NCI-H128 (cell line): Measurements from ENCODE around the gene FAM89A.
"Not testable (repeated sequence)": the region's sequence is repeated elsewhere in the genome, so short reads cannot be mapped to it uniquely, and the experiment has no call there.

Experiments
- DNase-seq: peaks from one replicate; lab custom pipeline; 2025; ENCODE audit not compliant: unreplicated experiment; lab: John Stamatoyannopoulos, UW

Gene FAM89A

GRCh38 chr1:231035799-231036198, 4.3 kb downstream of the FAM89A start:
- no peak for DNase-seq

GRCh38 chr1:231032963-231033362, 7.1 kb downstream of the FAM89A start:
- DNase-seq: no peak

- no peak for DNase-seq
Measured at GRCh38 chr1:231029841-231030240, 10.2 kb downstream of the FAM89A start.

- DNase-seq: not testable (repeated sequence)
Measured at GRCh38 chr1:231029247-231029646, 10.8 kb downstream of the FAM89A start.

DNA sequence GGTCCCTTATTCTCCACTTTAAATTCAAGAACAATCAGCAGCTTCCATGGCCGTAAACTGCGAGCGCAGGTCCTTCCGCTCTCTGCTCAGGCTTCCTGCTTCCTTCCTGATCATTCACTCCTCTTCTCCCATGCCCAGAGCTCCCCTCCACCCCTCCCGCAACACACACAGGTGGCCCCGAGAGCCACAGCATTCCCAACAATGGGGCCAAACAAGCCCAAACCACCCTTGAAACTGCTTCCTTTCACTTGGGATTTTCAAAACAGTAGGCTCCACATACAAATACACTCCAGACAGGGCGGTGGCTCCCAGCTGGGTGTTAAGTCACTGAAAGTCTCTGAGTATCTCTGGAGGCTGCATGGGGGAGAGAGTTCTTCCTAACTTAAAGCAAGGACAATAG, 11.4 kb downstream of the FAM89A start:
- no peak for DNase-seq

DNA sequence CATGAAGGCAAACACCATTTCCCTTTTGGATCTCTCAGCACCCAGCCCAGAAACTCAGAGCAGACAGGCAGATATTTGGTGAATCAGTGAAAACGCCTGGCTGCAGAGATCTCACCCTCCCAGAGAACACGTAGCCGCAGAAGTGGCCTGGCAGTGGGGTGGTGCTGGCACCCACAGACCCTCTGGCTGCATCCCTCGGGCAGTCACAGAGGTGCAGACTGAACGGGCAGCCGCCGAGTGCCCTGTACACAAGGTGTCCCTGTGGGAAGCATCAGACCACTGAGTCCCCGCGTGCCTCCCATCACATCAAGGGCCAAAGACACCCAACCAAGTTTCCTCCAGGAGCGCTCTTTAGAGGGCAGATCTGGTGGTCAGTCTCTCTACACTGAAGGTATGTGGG, 12.1 kb downstream of the FAM89A start:
- DNase-seq: no peak

DNA sequence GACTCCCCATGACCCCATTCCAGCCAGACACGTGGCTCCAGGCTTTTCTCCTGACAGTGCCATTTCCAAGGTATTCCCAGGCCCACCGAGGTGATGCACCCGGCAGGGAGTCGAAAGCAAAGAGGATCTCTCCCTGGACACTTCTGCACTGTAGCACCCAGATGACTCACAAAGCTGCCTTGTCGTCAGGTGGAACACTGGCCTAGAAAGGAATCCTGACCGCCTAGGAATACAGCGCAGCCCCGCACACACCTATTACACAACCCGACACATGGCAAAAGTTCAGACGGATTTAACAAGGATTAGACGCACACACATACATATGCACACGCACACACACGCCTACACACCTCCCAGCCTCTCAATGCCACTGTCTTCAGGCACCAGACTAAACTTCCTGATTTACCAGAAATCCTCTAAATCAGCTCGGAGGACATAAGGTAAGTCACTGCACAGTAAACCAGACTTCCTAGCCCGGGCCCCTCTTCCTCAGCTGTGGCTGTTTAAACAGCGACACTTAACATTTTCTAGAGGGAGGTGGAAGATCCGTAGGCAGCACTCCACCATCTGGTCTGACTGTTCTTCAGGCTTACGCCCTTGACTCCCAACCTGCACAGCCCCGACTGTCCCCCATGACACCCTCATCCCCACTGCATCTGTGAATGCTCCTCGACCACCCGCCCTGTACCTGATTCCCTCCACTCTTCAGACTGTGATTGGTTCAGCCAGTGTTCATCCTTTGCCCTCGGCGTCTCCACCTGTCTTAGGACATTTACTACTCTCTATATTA, 12.7 kb downstream of the FAM89A start:
- DNase-seq: no peak

DNA sequence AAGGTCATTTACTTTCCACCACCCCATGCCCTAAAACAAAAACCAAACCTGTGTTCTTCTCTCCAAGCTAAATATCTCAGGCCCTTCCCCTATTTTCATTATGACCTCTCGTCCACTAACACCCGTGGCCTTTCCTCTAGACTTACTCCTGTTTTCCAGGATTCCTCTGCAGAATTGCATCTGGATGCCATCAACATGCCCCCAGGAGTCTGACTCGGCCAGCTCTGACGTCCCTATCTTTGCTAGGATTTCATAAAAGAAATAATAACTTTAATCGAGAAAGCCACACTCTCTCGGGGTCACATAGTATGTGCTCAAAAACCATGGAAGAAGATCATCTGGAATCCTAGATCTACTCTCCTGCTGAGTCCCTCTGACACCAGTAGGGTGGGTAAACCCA, 13.5 kb downstream of the FAM89A start:
- no peak for DNase-seq

- DNase-seq: no peak
Measured at GRCh38 chr1:231023150-231023549, 16.9 kb downstream of the FAM89A start.

DNA sequence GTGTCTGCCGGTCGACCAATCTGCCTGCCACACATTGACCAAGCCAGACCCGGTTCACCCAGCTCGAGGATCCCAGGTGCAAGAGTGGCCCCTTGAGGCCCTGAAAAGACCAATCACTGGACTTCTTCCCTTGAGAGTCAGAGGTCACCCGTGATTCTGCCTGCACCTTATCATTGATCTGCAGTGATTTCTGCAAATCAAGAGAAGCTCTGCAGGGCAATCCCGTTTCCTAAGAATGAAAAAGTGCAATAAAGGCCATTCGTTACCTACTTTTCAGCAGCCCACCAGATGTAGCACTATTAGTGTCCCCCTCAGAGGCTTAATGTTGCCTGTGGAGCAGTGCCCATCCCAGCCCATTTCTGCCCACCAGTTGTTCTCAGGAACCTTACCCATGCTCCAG, 17.5 kb downstream of the FAM89A start:
- not testable (repeated sequence) for DNase-seq

DNA sequence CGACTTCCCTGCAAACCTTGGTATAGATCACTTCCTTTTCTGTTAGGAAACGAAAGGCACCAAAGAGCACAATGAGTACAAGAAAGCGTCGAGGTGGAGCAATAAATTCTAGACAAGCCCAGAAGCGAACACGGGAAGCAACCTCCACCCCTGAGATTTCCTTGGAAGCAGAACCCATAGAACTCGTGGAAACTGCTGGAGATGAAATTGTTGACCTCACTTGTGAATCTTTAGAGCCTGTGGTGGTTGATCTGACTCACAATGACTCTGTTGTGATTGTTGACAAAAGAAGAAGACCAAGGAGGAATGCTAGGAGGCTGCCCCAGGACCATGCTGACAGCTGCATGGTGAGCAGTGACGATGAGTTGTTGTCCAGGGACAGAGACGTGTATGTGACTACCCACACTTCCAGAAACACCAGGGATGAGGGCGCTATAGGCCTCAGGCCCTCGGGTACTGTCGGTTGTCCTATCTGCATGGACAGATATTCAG, 18.5 kb downstream of the FAM89A start:
- DNase-seq: no peak

DNA sequence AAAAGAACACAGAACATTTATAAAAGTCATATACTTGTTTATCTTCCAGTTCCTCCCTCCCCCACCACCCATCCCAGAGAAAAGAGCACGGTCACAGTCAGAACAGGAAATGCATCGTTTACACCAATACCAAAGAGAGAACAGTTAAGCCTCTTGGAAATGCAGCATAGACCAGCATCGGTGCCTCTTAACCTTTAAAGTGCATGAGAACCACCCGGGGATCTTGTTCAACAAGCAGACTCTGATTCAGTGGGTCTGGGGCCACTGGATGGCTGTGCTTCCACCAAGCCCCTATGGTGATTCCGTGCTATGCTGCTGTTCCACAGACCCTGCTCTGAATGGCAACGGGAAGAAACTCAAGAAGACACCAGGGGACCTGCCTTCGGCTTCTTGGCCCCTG, 19.2 kb downstream of the FAM89A start:
- DNase-seq: no peak

GRCh38 chr1:231020139-231020601, 19.9 kb downstream of the FAM89A start:
- no peak for DNase-seq

- DNase-seq: no peak
Measured at GRCh38 chr1:231019711-231020110, 20.3 kb downstream of the FAM89A start.

DNA sequence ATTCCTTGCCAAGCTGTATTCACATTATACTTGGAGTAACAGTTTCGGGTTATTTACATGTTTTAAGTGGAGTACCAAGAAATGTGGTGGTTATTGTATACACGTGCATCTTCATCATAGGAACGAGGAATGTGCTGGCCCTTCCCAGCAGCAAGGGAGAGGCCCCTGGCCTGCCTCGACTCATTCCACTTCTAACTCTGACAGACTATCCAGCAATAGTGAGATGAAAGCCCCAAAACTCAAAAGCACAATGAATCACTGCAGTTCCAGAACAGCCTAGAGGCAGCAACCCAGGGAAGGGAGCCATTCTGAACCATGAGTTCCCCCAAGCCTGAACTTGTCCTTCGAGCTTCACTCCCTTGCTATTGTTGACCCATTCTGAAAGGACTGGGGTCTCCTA, 23.1 kb downstream of the FAM89A start:
- no peak for DNase-seq

GRCh38 chr1:231016234-231016633, 23.8 kb downstream of the FAM89A start:
- no peak for DNase-seq

- no peak for DNase-seq
Measured at GRCh38 chr1:231013391-231014015, 26.6 kb downstream of the FAM89A start.

DNA sequence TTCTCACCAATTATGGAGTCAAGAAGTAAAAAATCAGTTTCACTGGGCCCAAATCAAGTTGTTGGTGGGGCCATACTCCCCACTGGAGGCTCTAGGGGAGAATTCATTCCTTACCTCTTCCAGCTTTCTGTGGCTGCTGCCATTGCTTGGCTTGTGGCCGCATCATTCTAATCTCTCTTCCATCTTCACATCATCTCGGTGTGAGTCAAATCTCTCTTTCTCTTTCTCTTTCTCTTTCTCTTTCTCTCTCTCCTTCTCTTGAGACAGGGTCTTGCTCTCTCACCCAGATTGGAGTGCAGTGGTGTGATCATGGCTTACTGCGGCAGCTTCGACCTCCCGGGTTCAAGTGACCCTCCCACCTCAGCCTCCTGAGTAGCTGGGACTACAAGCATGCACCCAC, 28.1 kb downstream of the FAM89A start:
- no peak for DNase-seq

DNA sequence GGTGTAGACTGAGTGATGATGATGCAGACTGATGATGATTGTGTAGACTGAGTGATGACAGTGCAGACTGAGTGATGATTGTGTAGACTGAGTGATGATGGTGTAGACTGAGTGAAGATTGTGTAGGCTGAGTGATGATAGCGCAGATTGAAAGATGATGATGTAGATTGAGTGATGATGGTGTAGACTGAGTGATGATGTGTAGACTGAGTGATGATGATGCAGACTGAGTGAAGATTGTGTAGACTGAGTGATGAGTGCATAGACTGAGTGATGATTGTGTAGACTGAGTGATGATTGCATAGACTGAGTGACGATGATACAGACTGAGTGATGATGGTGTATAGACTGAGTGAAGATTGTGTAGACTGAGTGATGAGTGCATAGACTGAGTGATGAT, 28.7 kb downstream of the FAM89A start:
- no peak for DNase-seq

- not testable (repeated sequence) for DNase-seq
Measured at GRCh38 chr1:231007535-231007934, 32.5 kb downstream of the FAM89A start.

DNA sequence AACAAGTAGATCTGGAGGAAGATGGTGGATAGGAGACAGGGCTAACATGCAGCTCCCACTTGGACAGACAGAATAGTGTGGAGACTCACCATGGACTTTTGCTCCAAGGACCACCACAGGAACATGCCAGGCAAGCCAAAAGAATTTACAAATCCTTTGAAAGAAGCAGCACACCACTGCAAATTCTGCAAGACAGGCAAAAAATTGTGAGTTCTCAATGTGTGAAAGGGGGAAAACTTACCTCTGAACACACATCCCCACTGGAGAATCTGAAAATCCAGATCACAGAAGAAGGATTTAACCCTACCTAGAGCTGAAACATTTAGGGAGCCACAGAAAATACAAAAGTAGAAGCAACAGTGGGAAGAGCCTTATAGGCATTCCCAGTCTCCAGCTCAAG, 38.2 kb downstream of the FAM89A start:
- no peak for DNase-seq

DNA sequence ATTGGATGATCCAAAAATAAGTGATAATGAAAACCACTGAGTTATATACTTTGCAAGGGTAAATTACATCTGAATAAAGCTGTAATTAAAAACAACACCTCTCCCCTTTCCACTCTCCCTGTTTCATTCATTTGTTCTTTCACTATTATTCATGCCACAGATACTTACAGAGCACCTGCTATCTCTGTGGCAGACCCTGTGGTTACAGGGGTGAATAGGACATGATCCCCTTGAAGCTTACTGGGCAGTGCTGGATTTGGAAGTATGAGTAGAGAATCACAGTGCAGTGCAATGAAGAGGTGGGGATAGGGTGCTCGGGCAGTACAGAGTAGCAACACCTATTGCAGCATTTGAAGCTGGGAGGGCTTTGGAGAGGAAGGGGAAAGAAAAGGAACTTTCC, 39.4 kb downstream of the FAM89A start:
- no peak for DNase-seq
